ENCODE data around the gene ARL8A.
"Not testable (repeated sequence)": the region's sequence is repeated elsewhere in the genome, so short reads cannot be mapped to it uniquely, and the experiment has no call there.

ARL8A gene

GRCh38 chr1:202158810-202159533 lies 14.4 kb upstream of the ARL8A start:
- DNase-seq (ENCODE audit: low read depth), result no peak

DNA sequence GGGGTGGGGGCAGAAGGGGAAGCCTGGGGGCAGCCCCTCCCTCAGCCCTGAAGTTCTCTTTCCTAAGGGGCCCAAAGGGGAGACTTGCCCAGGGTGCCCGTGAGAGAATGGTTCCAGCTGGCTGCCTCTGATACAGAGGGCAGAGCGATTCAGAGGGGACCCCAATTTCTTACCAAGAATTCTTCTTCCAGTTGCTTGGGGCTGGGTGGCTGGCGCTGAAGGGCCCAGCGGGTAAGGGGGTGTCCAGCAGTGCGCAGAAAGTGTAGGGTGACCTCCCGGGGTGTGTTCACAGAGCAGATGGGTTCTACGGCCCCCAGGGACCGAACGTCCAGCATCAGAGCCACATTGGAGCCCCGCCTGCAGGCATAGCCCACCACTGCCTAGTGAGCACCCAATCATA lies 13.4 kb upstream of the ARL8A start:
- DNase-seq (ENCODE audit: low read depth), result no peak

- DNase-seq (ENCODE audit: low read depth), result no peak
Observed at GRCh38 chr1:202156590-202156989, 12.1 kb upstream of the ARL8A start.

- no peak for DNase-seq (ENCODE audit: low read depth)
Observed at GRCh38 chr1:202155478-202156021, 11.0 kb upstream of the ARL8A start.

DNA sequence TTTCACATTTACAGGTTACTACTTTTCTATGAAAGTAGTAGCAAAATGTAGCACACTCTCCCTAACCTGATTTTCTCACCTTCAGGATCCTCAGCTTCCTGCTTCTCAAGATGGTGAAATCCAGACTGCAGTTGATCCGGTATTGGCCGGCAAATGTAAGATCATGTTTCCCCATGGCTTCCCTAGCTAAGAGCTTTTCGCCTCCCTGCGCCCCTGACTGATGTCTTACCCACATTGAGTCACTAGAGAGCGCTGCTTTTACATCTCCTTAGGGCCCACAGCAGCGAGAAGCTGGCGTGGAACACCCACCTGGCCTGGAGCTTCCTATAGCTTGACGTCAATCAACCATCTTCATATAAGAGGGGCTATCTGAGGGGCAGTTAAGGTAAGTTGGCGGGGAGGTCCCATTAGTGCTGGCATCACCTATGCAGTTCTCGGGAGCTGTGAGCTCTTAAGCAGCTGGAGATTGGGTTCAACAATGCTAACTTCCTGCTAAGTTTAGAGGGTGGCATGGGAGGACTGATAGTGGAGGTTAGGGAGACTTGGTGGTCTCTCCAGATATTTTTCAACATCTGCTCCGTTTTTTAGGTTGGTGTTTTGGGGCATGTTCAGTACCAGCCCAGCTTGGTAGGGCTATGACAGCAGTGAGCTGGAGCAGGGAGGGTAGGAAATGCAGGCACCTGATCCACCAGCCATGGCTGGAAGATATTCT lies 10.4 kb upstream of the ARL8A start:
- peak; percentile 70 for DNase-seq (ENCODE audit: low read depth)

DNA sequence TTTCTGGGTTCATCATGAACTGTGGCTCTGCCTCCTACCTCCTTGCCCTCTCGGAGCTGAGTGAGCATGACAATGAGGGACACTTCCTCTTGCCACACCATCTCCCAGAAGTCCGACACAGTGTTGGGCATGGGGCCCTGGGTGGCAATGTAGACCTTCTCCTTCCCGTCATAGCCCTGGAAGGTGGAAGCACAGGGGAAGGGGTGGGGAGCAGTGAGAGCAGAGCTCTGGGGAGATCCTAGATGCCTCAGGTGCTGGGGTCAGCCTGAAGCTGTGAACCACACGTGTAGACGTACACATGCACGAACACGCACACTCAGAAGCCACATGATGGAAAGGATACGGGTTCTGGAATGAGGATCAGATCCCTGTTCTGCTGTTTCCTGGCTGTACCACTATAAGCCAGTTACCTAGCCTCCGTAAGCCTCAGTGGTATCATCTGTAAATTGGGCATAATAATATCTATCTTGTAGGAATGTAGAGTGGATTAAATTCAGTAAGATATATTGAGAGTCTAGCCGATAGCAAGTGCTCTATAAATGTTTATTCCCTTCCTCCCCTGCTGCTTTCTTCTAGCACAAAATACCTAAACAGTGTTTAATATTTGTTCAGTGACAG lies 9.7 kb upstream of the ARL8A start:
- DNase-seq (ENCODE audit: low read depth), result no peak

GRCh38 chr1:202153284-202153683 lies 8.7 kb upstream of the ARL8A start:
- no peak for DNase-seq (ENCODE audit: low read depth)

GRCh38 chr1:202152399-202152798 lies 7.9 kb upstream of the ARL8A start:
- no peak for DNase-seq (ENCODE audit: low read depth)

- DNase-seq (ENCODE audit: low read depth), result no peak
Observed at GRCh38 chr1:202151045-202151444, 6.5 kb upstream of the ARL8A start.

DNA sequence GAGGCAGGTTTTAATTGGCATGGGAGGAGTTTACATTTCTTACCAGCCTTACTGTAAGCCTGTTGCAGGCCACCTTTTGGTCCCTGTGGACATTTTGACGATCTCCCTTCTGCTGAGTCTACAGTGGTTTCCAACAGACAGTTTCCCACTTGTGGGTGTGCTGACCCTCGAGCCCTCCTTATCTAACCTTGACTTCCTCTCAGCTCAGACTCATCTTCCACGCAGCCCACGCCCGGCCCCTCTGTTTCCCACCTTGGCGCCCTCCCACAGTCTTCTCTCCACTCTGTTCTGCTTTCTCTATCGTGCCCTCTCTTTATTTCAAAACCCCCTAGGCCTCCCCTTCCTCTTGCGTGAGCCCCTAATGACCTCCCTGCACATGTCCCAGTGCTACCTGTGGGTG lies 6.1 kb upstream of the ARL8A start:
- no peak for DNase-seq (ENCODE audit: low read depth)

- no peak for DNase-seq (ENCODE audit: low read depth)
Observed at GRCh38 chr1:202150187-202150586, 5.7 kb upstream of the ARL8A start.

GRCh38 chr1:202149566-202149965 lies 5.0 kb upstream of the ARL8A start:
- DNase-seq (ENCODE audit: low read depth), result peak; percentile 41

- DNase-seq (ENCODE audit: low read depth), result no peak
Observed at GRCh38 chr1:202148391-202148790, 3.9 kb upstream of the ARL8A start.

GRCh38 chr1:202146993-202147392 lies 2.5 kb upstream of the ARL8A start:
- no peak for DNase-seq (ENCODE audit: low read depth)

GRCh38 chr1:202146279-202146678 lies 1.7 kb upstream of the ARL8A start:
- no peak for DNase-seq (ENCODE audit: low read depth)

DNA sequence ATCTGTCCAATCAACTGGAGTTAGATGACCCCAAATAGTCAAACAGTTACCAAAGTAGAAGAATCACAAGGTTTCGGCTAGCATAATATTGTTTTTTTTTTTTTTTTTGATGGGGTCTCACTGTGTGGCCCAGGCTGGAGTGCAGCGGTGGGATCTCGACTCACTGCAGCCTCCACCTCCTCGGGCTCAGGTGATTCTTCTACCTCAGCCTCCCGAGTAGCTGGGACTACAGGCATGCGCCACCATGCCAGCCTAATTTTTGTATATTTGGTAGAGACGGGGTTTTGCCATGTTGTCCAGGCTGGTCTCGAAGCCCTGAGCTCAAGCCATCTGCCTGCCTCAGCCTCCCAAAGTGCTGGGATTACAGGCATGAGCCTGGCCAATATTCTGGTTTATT lies 1.2 kb upstream of the ARL8A start:
- DNase-seq (ENCODE audit: low read depth), result not testable (repeated sequence)

GRCh38 chr1:202145068-202145743 lies 669 bp upstream of the ARL8A start:
- DNase-seq (ENCODE audit: low read depth), result no peak

- DNase-seq (ENCODE audit: low read depth), result no peak
Observed at GRCh38 chr1:202143768-202144401, 652 bp downstream of the ARL8A start.

DNA sequence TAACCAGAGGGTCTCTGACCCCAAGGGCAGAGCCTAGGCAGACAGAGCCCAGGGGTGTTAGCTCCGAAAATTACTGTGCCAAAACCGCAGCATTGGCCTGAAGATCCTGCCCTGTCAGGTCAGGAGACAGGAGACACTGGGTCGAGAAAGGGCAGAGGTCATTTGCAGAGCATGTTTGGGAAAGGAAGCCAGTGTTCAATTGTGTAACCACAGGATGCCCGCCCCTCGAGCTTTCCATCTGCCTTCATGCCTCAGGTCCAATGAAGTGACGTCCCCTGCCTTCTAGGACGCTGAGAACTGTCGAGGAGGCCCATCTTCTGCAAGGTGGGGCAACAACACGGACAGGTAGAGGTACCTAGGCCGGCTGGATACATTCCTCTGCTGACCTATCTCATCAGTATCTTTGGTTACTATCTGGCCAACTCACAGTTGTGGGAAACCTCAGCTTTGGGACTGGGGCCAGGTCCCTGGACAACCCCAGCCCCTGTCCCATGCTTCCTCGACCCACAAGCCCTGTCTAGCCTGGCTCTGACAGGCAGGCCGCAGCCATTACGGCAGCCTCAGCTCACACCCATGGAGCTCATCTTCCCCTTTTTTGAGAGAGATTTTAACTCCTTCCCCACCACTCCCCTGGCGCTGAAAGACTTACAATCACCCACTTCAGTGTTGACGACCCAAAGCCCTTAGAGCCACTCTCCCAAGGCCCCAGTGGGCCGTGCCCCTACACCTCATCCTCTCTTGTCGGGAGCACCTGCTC lies 1.3 kb downstream of the ARL8A start:
- no peak for DNase-seq (ENCODE audit: low read depth)

GRCh38 chr1:202141468-202141867 lies 3.1 kb downstream of the ARL8A start:
- not testable (repeated sequence) for DNase-seq (ENCODE audit: low read depth)

- DNase-seq (ENCODE audit: low read depth), result no peak
Observed at GRCh38 chr1:202140833-202141232, 3.7 kb downstream of the ARL8A start.

All from fibroblast of gingiva (primary cell).